WTC11 (cell line): ENCODE results near the gene STX17. TPM values are rescaled to one million over a fixed set of nuclear protein-coding genes. Genes with fewer than 3 reads are reported as not detected.
"Not testable (repeated sequence)": the region's sequence is repeated elsewhere in the genome, so short reads cannot be mapped to it uniquely, and the experiment has no call there.

Source experiments
- ATAC-seq: fragments of 200-7000 bp; cut with Tn5 transposase; 2 replicates; pipeline ENCODE4 v1.10.0; 2021; ENCODE audit warnings: mild to moderate bottlenecking, moderate library complexity
- CTCF ChIA-PET: fragments of 300-600 bp; sonication (Branson Sonifier 250); formaldehyde crosslinking; loops from one replicate; lab custom pipeline; 2021; ENCODE audit warnings: antibody characterized with exemption; lab: Charles Lee
- POLR2A ChIA-PET: fragments of 350-600 bp; sonication (Branson Sonifier 250); formaldehyde crosslinking; loops from one replicate; lab custom pipeline; 2021; ENCODE audit warnings: antibody characterized with exemption; lab: Charles Lee
- DNase-seq: peaks from one replicate; pipeline ENCODE4 v3.0.0; 2021; ENCODE audit warnings: low spot score
- H3K27ac Mint-ChIP-seq: 2 replicates; pipeline ENCODE4 v1.8.0; 2021; ENCODE audit warnings: mixed read lengths
- H3K27me3 Mint-ChIP-seq: 2 replicates; pipeline ENCODE4 v1.8.0; 2021; ENCODE audit warnings: low read depth, mild to moderate bottlenecking, moderate library complexity, mixed read lengths
- H3K36me3 Mint-ChIP-seq: 2 replicates; pipeline ENCODE4 v1.8.0; 2021; ENCODE audit warnings: mixed read lengths
- H3K4me1 Mint-ChIP-seq: 2 replicates; pipeline ENCODE4 v1.8.0; 2022; ENCODE audit warnings: mixed read lengths
- H3K4me3 Mint-ChIP-seq: 2 replicates; pipeline ENCODE4 v1.8.0; 2021; ENCODE audit warnings: mild to moderate bottlenecking, moderate library complexity, mixed read lengths
- H3K9me3 Mint-ChIP-seq: 2 replicates; pipeline ENCODE4 v1.8.0; 2021; ENCODE audit warnings: mixed read lengths
- CREB1 ChIP-seq: sonication (generic); formaldehyde crosslinking; IDR thresholded peaks from 2 replicates; pipeline ENCODE4 v1.8.0; 2023; ENCODE audit warnings: mild to moderate bottlenecking, missing genetic modification reagents
- KAT7 ChIP-seq: sonication (generic); formaldehyde crosslinking; IDR thresholded peaks from 2 replicates; pipeline ENCODE4 v1.8.1; 2023; ENCODE audit warnings: missing genetic modification reagents, mild to moderate bottlenecking, borderline replicate concordance
- NR3C1 ChIP-seq: sonication (generic); formaldehyde crosslinking; conservative IDR thresholded peaks from 2 replicates; pipeline ENCODE4 v1.8.1; 2023; ENCODE audit warnings: low read depth, mild to moderate bottlenecking, missing genetic modification reagents
- RELA ChIP-seq: sonication (generic); formaldehyde crosslinking; IDR thresholded peaks from 2 replicates; pipeline ENCODE4 v1.8.1; 2022; ENCODE audit warnings: missing genetic modification reagents, mild to moderate bottlenecking, borderline replicate concordance
- TP53 ChIP-seq: sonication (generic); formaldehyde crosslinking; IDR thresholded peaks from 2 replicates; pipeline ENCODE4 v1.8.1; 2023; ENCODE audit warnings: mild to moderate bottlenecking, missing genetic modification reagents
- ZNF671 ChIP-seq: fragments of 250-450 bp; sonication (Bioruptor Pico); IDR thresholded peaks from 2 replicates; pipeline ENCODE4 v1.8.0; 2021; ENCODE audit warnings: mild to moderate bottlenecking
- total RNA-seq: library from RNA; stranded (reverse); gene quantifications from 3 replicates; pipeline ENCODE4 v1.2.3, GENCODE V29; 2021
- TF ChIP-seq, protein P1 (sequence below): sonication (generic); formaldehyde crosslinking; IDR thresholded peaks from 2 replicates; pipeline ENCODE4 v1.8.1; 2023; ENCODE audit warnings: mild to moderate bottlenecking, missing genetic modification reagents, borderline replicate concordance
- TF ChIP-seq, protein P2 (sequence below): sonication (generic); formaldehyde crosslinking; conservative IDR thresholded peaks from 2 replicates; pipeline ENCODE4 v1.8.1; 2023; ENCODE audit warnings: mild to moderate bottlenecking, low read depth, missing genetic modification reagents, moderate library complexity
- TF ChIP-seq, protein P3 (sequence below): sonication (generic); formaldehyde crosslinking; IDR thresholded peaks from 2 replicates; pipeline ENCODE4 v1.8.0; 2022; ENCODE audit warnings: mild to moderate bottlenecking, missing genetic modification reagents
- TF ChIP-seq, protein P4 (sequence below): fragments of 250-450 bp; sonication (Bioruptor Pico); IDR thresholded peaks from 2 replicates; pipeline ENCODE4 v1.9.0; 2021; ENCODE audit warnings: mild to moderate bottlenecking
- TF ChIP-seq, protein P5 (sequence below): sonication (generic); formaldehyde crosslinking; IDR thresholded peaks from 2 replicates; pipeline ENCODE4 v1.8.1; 2022; ENCODE audit warnings: missing genetic modification reagents, borderline replicate concordance
- TF ChIP-seq, protein P6 (sequence below): sonication (generic); formaldehyde crosslinking; conservative IDR thresholded peaks from 2 replicates; pipeline ENCODE4 v1.8.1; 2022; ENCODE audit warnings: mild to moderate bottlenecking, missing genetic modification reagents
- TF ChIP-seq, protein P7 (sequence below): sonication (generic); formaldehyde crosslinking; IDR thresholded peaks from 2 replicates; pipeline ENCODE4 v1.8.1; 2023; ENCODE audit warnings: mild to moderate bottlenecking, missing genetic modification reagents, moderate library complexity

STX17 gene
- total RNA-seq, 1 experiment from 2014 or later: 22.1 TPM

DNA sequence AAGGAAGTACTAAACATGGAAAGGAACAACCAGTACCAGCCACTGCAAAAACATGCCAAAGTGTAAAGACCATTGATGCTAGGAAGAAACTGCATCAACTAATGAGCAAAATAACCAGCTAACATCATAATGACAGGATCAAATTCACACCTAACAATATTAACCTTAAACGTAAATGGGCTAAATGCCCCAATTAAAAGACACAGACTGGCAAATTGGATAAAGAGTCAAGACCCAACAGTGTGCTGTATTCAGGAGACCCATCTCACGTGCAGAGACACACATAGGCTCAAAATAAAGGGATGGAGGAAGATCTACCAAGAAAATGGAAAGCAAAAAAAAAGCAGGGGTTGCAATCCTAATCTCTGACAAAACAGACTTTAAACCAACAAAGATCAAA, 84.1 kb downstream of the STX17 start:
- H3K27ac Mint-ChIP-seq, H3K4me1 Mint-ChIP-seq, CTCF ChIA-PET, POLR2A ChIA-PET, H3K4me3 Mint-ChIP-seq, DNase-seq, H3K27me3 Mint-ChIP-seq, ATAC-seq: not testable (repeated sequence)
- Mint-ChIP-seq H3K36me3 (peaks cover 56% of the 10 kb centered on the region), H3K9me3 (peaks cover 60% of the 10 kb centered on the region)

DNA sequence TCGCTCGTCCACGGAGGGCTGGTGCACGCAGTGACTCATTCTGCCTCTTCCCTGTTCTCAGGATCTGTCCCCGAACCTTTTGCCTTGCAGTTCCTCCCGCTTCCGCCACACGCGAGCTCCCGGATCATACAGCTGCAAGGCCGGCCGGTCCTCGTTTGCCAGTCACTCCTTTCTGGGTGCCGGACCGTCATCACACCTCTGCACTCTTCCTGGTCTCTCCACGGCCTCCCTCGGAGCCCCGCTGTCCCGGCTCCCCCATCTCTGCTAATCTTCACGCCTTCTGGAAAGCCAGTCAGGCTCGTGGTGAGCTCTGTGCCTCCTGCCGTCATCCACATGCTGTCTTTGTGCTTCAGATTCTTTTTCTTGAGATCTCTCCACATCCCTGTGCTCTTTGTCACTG, 91.8 kb downstream of the STX17 start:
- TF ChIP-seq ZNF671 (no peak), KAT7 (CRISPR knock-in tag) (no peak), RELA (CRISPR knock-in tag) (no peak), NR3C1 (no peak), CREB1 (no peak), TP53 (CRISPR knock-in tag) (no peak)
- TF ChIP-seq, protein P1, sequence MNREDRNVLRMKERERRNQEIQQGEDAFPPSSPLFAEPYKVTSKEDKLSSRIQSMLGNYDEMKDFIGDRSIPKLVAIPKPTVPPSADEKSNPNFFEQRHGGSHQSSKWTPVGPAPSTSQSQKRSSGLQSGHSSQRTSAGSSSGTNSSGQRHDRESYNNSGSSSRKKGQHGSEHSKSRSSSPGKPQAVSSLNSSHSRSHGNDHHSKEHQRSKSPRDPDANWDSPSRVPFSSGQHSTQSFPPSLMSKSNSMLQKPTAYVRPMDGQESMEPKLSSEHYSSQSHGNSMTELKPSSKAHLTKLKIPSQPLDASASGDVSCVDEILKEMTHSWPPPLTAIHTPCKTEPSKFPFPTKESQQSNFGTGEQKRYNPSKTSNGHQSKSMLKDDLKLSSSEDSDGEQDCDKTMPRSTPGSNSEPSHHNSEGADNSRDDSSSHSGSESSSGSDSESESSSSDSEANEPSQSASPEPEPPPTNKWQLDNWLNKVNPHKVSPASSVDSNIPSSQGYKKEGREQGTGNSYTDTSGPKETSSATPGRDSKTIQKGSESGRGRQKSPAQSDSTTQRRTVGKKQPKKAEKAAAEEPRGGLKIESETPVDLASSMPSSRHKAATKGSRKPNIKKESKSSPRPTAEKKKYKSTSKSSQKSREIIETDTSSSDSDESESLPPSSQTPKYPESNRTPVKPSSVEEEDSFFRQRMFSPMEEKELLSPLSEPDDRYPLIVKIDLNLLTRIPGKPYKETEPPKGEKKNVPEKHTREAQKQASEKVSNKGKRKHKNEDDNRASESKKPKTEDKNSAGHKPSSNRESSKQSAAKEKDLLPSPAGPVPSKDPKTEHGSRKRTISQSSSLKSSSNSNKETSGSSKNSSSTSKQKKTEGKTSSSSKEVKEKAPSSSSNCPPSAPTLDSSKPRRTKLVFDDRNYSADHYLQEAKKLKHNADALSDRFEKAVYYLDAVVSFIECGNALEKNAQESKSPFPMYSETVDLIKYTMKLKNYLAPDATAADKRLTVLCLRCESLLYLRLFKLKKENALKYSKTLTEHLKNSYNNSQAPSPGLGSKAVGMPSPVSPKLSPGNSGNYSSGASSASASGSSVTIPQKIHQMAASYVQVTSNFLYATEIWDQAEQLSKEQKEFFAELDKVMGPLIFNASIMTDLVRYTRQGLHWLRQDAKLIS (CRISPR knock-in tag): no peak
- TF ChIP-seq, protein P2, sequence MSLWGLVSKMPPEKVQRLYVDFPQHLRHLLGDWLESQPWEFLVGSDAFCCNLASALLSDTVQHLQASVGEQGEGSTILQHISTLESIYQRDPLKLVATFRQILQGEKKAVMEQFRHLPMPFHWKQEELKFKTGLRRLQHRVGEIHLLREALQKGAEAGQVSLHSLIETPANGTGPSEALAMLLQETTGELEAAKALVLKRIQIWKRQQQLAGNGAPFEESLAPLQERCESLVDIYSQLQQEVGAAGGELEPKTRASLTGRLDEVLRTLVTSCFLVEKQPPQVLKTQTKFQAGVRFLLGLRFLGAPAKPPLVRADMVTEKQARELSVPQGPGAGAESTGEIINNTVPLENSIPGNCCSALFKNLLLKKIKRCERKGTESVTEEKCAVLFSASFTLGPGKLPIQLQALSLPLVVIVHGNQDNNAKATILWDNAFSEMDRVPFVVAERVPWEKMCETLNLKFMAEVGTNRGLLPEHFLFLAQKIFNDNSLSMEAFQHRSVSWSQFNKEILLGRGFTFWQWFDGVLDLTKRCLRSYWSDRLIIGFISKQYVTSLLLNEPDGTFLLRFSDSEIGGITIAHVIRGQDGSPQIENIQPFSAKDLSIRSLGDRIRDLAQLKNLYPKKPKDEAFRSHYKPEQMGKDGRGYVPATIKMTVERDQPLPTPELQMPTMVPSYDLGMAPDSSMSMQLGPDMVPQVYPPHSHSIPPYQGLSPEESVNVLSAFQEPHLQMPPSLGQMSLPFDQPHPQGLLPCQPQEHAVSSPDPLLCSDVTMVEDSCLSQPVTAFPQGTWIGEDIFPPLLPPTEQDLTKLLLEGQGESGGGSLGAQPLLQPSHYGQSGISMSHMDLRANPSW (CRISPR knock-in tag): no peak
- TF ChIP-seq, protein P3, sequence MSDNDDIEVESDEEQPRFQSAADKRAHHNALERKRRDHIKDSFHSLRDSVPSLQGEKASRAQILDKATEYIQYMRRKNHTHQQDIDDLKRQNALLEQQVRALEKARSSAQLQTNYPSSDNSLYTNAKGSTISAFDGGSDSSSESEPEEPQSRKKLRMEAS (CRISPR knock-in tag): no peak
- TF ChIP-seq, protein P4, sequence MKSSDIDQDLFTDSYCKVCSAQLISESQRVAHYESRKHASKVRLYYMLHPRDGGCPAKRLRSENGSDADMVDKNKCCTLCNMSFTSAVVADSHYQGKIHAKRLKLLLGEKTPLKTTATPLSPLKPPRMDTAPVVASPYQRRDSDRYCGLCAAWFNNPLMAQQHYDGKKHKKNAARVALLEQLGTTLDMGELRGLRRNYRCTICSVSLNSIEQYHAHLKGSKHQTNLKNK (CRISPR knock-in tag): no peak
- TF ChIP-seq, protein P5, sequence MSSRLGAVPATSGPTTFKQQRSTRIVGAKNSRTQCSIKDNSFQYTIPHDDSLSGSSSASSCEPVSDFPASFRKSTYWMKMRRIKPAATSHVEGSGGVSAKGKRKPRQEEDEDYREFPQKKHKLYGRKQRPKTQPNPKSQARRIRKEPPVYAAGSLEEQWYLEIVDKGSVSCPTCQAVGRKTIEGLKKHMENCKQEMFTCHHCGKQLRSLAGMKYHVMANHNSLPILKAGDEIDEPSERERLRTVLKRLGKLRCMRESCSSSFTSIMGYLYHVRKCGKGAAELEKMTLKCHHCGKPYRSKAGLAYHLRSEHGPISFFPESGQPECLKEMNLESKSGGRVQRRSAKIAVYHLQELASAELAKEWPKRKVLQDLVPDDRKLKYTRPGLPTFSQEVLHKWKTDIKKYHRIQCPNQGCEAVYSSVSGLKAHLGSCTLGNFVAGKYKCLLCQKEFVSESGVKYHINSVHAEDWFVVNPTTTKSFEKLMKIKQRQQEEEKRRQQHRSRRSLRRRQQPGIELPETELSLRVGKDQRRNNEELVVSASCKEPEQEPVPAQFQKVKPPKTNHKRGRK (CRISPR knock-in tag): no peak
- TF ChIP-seq, protein P6, sequence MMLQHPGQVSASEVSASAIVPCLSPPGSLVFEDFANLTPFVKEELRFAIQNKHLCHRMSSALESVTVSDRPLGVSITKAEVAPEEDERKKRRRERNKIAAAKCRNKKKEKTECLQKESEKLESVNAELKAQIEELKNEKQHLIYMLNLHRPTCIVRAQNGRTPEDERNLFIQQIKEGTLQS: no peak
- TF ChIP-seq, protein P7, sequence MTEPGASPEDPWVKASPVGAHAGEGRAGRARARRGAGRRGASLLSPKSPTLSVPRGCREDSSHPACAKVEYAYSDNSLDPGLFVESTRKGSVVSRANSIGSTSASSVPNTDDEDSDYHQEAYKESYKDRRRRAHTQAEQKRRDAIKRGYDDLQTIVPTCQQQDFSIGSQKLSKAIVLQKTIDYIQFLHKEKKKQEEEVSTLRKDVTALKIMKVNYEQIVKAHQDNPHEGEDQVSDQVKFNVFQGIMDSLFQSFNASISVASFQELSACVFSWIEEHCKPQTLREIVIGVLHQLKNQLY (CRISPR knock-in tag): no peak
- no peaks in the 10 kb centered on the region for H3K27me3 Mint-ChIP-seq
- DNase-seq (peak; percentile 27), ATAC-seq (peak; percentile 44)
- no peak overlapping the region for H3K4me3 Mint-ChIP-seq
- H3K4me1 Mint-ChIP-seq: peaks cover 9% of the 10 kb centered on the region; the same call in 1 of the 2 replicates
- 0 out of 2 replicates have a peak overlapping the region, but pooled peaks have one; percentile 19 for H3K27ac Mint-ChIP-seq
- peaks cover 15% of the 10 kb centered on the region for H3K36me3 Mint-ChIP-seq
- CTCF ChIA-PET: interaction anchor here (0.7 to 1.2 kb wide), 3 partner anchors 13 to 326 kb away, joined by 3 to 6 read pairs (median 5); no protein-coding TSS in a partner anchor
- H3K9me3 Mint-ChIP-seq: peaks cover 12% of the 10 kb centered on the region
- POLR2A ChIA-PET: interaction anchor here (1.2 kb wide), 1 partner anchor 27 kb away, joined by 3 read pairs; no protein-coding TSS in a partner anchor
